GM19397 (cell line): ENCODE measurements around the gene AMBP.

Experiments used
- ATAC-seq: cut with Tn5 transposase; IDR thresholded peaks from one replicate; pipeline ENCODE4 v1.9.1; 2021; ENCODE audit warnings: mild to moderate bottlenecking, moderate library complexity; ENCODE audit not compliant: unreplicated experiment

AMBP gene

DNA sequence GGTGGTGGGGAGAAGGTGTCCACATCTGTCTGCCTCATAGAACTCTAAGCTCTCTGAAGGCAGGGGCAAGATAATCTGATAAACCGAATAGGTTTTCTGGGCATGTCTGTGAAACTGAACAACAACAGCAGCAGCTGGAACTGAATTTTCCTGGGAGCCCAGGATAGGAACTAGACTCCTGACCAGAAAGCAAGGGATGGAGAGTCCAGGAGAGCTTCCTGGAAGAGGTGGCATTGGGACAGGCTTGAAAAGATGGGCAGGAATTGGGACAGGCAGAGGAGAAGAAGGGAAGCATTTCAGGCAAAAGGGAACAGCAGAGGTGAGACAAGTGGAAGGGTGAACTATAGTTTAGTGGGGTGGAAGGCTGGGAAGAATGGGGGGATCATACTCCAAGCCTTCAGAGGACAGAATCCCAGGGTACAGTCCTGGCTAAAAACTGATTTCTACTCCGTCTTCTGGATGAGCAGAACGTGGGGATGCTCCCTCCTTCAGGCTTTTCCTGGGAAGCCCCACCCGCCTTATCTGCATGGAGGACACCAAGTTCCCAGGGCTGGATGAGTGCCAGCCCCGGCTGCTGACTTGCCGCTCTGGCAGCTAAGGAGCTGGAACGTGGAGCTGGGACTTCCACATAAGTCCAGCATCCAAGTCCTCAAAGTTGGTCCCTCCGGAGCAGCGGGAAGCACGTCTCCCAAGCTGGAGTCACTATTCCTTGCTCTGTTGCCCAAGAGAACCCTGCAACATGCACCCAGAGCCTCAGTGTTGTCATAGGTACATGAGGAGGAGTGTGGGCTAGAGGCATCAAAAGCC lies 34.9 kb upstream of the AMBP start:
- no peak for ATAC-seq

GRCh38 chr9:114112325-114112724 lies 34.2 kb upstream of the AMBP start:
- no peak for ATAC-seq

DNA sequence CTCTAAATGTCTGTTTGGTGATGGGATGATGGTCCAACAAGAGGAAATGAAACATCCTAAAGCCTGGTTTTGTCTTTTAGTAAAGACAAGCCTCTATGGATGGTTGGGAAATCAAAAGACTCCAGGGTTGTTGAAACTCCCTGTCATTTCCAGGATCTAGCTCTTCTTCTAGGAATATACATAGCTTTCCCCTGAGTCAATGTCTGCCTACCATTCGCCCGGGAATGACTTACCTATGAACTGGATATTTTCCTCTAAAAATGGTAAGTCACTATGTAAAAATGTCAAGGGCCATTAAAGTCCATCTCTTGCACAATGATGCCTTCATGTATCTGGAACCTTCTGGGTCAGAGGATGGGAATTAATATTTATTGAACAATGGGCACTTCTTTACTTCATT lies 32.1 kb upstream of the AMBP start:
- ATAC-seq: no peak

DNA sequence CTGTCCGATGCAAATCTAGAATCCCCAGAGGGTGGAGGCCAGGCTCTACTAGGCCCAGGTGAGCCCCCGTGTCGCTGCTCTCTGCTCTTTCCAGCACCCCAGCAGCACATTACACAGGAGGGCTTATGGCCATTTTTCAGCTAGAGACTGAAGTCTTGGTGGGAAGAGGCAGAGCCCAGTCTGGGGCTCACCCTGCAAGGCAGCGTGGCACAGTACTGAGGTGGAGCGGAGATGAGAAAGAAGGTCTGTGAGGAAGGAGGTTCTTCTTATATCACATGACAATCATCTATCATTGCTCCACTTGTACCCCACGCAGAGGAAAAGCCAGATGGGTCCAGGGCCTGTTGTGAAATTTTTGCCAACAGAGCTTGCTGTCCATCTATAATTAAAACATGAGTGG lies 31.0 kb upstream of the AMBP start:
- no peak for ATAC-seq

- no peak for ATAC-seq
Measured at GRCh38 chr9:114108016-114108833, 30.1 kb upstream of the AMBP start.

GRCh38 chr9:114107286-114108001 lies 29.3 kb upstream of the AMBP start:
- no peak for ATAC-seq

- no peak for ATAC-seq
Measured at GRCh38 chr9:114105236-114105635, 27.1 kb upstream of the AMBP start.

GRCh38 chr9:114102484-114102883 lies 24.4 kb upstream of the AMBP start:
- ATAC-seq: no peak

DNA sequence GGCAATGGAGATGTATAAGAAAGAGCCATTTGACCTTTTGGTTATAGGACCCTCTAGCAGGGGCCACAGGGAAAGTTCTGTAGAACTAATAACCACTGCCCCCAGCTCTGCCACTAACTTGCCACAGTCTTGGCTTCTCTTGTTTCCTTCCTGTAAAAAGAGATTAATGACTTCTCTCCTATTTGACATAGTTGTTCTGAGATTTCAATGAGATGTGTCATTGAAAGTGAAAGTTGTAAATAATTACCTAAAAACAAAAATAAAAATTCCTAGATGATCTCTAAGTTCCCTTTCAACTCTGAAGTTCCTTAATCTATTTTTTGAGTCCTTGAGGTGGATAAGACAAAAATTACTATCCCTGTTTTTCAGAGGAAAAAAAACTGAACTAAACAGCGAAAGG lies 22.4 kb upstream of the AMBP start:
- ATAC-seq: no peak

GRCh38 chr9:114099669-114100270 lies 21.7 kb upstream of the AMBP start:
- no peak for ATAC-seq

- ATAC-seq: no peak
Measured at GRCh38 chr9:114098936-114099668, 21.0 kb upstream of the AMBP start, which contains the start of gene KIF12. TSS of gene KIF12 (minus strand) at chr9:114099292. CDS start at chr9:114099276, 16 bp downstream.

GRCh38 chr9:114098021-114098935 lies 20.2 kb upstream of the AMBP start:
- ATAC-seq: no peak

DNA sequence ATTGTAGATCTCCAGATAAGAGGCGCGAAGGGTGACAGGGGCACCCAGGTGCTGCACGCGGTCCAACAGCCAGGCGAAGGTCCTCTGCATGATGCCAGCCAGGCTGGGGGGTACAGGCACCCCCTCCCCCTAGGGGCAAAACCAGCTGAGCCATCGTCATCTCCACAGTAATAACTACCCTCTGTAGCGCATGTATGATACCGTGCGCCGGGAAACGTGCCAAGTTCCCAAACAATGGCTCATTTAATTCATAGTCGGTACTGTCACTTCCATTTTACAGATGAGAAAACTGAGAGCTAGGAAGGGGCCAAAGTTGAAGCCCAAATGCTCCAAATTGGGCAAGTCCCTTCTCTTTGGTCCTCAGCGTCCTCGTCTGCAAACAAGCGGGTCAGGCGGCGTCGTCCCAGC lies 19.5 kb upstream of the AMBP start:
- no peak for ATAC-seq

GRCh38 chr9:114096866-114097612 lies 18.9 kb upstream of the AMBP start:
- ATAC-seq: no peak

- ATAC-seq: no peak
Measured at GRCh38 chr9:114096041-114096511, 18.0 kb upstream of the AMBP start.

GRCh38 chr9:114094971-114095370 lies 16.9 kb upstream of the AMBP start:
- ATAC-seq: no peak

DNA sequence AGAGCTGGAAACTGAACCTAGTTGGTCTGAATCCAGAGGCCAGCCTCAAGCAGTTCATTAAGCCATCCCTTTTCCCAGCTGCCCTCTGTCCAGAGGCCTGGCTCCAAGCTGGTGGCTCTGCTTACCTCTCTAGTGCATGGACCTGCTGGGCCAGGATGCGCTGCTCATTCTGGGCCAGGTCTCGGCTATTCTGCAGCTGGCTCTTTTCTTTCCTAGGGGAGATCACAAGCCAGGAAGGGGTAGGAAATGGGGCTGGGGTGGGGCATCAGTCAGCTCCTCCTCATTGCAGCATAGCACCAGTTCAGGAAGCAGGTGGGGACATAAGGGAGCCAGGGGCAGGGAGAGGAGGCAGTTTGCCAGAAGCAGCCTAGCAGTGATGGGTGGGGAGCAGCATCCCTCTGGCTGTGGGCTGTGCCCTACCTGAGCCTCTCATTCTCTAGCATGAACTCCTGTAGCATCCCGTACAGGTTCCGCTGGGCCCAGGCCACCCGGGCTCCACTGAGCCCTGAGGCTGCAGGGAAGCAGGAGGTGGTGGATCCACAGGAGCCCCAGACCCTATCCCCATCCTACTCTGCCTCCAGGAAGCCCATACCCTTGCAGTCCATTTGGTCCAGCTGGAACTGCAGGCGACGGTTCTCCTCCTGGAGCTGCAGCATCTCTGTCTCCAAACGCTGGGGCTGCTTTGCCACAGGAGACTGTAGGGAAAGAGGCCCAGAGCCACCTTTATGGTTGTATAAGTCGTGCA lies 15.8 kb upstream of the AMBP start:
- ATAC-seq: no peak

DNA sequence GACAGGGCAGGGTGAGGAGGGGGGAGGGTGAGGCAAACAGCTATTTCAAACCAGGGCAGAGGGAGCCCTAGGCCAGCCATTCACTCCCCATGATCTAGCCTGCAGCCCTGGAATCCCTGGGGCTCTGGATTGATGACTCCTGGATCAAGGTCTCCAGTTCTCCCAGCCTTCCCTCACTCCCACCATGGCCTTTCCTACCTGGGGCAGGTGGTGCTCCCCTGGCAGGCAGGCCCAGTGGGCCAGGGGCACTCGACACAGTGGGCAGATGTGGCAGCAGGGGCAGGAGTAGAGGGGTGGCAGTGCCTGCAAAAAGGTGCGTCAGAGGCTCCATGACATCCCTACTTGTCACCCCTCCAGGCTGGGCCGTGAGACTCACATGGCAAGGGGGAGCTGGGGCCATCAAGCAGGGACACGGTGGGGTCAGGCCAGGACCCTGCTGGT lies 15.0 kb upstream of the AMBP start:
- ATAC-seq: no peak
